Fibroblast of peridontal ligament (primary cell): ENCODE measurements around the gene DMP1.

Source experiments
- DNase-seq: peaks from one replicate; pipeline ENCODE4 v3.0.0-alpha.2; 2010; ENCODE audit errors: extremely low read depth

Gene DMP1

GRCh38 chr4:87649980-87650379, at the start of gene DMP1:
Gene DMP1, plus strand, starts transcription at chr4:87650280. Its CDS starts 6,213 bp downstream, at chr4:87656493.
- no peak for DNase-seq

- DNase-seq: no peak
These were observed 48.7 kb upstream of the DMP1 start for GRCh38 chr4:87601361-87601760.

- no peak for DNase-seq
These were observed 41.9 kb upstream of the DMP1 start, which contains the start of gene DSPP for GRCh38 chr4:87608229-87608628. Gene DSPP, plus strand, starts transcription at chr4:87608529. Its CDS starts 2,380 bp downstream, at chr4:87610909.

GRCh38 chr4:87614292-87614890, 35.7 kb upstream of the DMP1 start:
- DNase-seq: no peak

GRCh38 chr4:87616268-87616667, 33.8 kb upstream of the DMP1 start:
- DNase-seq: no peak

- DNase-seq: no peak
These were observed 30.0 kb upstream of the DMP1 start for GRCh38 chr4:87620086-87620485.

- DNase-seq: no peak
These were observed 29.6 kb upstream of the DMP1 start for GRCh38 chr4:87620491-87620890.

- no peak for DNase-seq
These were observed 27.8 kb upstream of the DMP1 start for GRCh38 chr4:87622303-87622702.

GRCh38 chr4:87624698-87625097, 25.4 kb upstream of the DMP1 start:
- DNase-seq: no peak

- DNase-seq: no peak
These were observed 18.4 kb upstream of the DMP1 start for GRCh38 chr4:87631668-87632067.

- no peak for DNase-seq
These were observed 17.6 kb upstream of the DMP1 start for GRCh38 chr4:87632469-87632868.

GRCh38 chr4:87633243-87633642, 16.8 kb upstream of the DMP1 start:
- peak; percentile 73 for DNase-seq

- DNase-seq: no peak
These were observed 5.8 kb upstream of the DMP1 start for GRCh38 chr4:87644286-87644685.

GRCh38 chr4:87650938-87651337, 858 bp downstream of the DMP1 start:
- DNase-seq: no peak

GRCh38 chr4:87651941-87652340, 1.9 kb downstream of the DMP1 start:
- DNase-seq: no peak

- no peak for DNase-seq
These were observed 4.5 kb downstream of the DMP1 start for GRCh38 chr4:87654487-87655044.

GRCh38 chr4:87657525-87657924, 7.4 kb downstream of the DMP1 start:
- peak; percentile 51 for DNase-seq

GRCh38 chr4:87659247-87659931, 9.3 kb downstream of the DMP1 start:
- DNase-seq: no peak

- no peak for DNase-seq
These were observed 12.8 kb downstream of the DMP1 start for GRCh38 chr4:87662871-87663270.

- no peak for DNase-seq
These were observed 19.3 kb downstream of the DMP1 start for GRCh38 chr4:87669373-87669772.

GRCh38 chr4:87677731-87678130, 27.7 kb downstream of the DMP1 start:
- DNase-seq: peak; percentile 15

GRCh38 chr4:87679449-87680169, 29.5 kb downstream of the DMP1 start:
- DNase-seq: peak; percentile 72

GRCh38 chr4:87680271-87680670, 30.2 kb downstream of the DMP1 start:
- no peak for DNase-seq
